Vagina (tissue), 2 donors: Measurements from ENCODE around the gene FXN.

ENCODE experiments used
- CTCF ChIP-seq, 3 experiments: fragments of 450-650 bp in 2 of 3; fragments of 200-600 bp in 1 of 3; sonication (generic) in 1 of 3; IDR thresholded peaks; one replicate each; pipeline ENCODE4 v1.5.1; 2017 to 2019; ENCODE audit warnings: antibody characterized with exemption in 3 of 3, mild to moderate bottlenecking in 2 of 3, moderate library complexity in 2 of 3
- POLR2A ChIP-seq, 2 donors: fragments of 450-650 bp; IDR thresholded peaks; one replicate each; pipeline ENCODE4 v1.6.1; 2017; ENCODE audit warnings: antibody characterized with exemption in 2 of 2, mild to moderate bottlenecking in 2 of 2, moderate library complexity in 2 of 2
- POLR2AphosphoS5 ChIP-seq, 2 donors: sonication (generic); formaldehyde crosslinking; IDR thresholded peaks; one replicate each; pipeline ENCODE4 v1.9.0; 2017; ENCODE audit warnings: antibody characterized with exemption in 2 of 2, mild to moderate bottlenecking in 2 of 2, low read depth in 1 of 2; ENCODE audit not compliant: insufficient read depth in 1 of 2

DNA sequence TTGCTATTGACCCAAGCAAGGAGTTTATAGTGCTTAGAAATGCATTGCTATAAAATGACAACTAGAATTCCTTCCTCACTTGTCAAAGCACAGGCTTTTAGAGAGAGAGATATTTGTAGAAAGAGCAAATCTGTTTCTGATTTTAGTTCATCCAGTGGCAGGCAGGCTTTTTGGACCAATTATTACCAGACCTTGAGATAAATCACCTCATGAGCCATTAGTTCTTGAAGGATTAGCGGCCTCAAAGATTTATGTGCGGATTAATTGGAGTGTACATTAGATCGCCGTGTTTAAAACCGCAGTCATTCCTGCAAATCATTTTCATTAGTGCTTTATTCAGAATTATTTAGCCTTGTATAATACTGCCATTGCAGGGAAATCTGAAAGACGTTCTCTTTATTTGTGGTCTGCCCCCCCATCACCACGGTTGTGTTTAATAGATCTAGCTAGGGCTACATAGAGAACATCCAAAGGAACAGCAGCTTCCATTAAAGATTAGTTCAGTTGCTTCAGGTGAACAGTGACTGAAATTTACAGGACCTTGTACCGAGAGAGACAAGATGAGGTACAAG lies 109.7 kb downstream of the FXN start:
- TF ChIP-seq CTCF (IDR thresholded peaks at IDR 0.05) = no peak
- no peak for TF ChIP-seq POLR2AphosphoS5 (IDR thresholded peaks at IDR 0.05; ENCODE audit: insufficient read depth in 1 of 2, low read depth in 1 of 2)
- no peak for TF ChIP-seq POLR2A (IDR thresholded peaks at IDR 0.05)
